ENCODE measurements around the gene SELPLG.

GRCh38 chr12:108645686-108646599 lies 12.2 kb upstream of the SELPLG start:
- no peak for TF ChIP-seq POLR2A (IDR thresholded peaks at IDR 0.05)
- TF ChIP-seq, protein P1, sequence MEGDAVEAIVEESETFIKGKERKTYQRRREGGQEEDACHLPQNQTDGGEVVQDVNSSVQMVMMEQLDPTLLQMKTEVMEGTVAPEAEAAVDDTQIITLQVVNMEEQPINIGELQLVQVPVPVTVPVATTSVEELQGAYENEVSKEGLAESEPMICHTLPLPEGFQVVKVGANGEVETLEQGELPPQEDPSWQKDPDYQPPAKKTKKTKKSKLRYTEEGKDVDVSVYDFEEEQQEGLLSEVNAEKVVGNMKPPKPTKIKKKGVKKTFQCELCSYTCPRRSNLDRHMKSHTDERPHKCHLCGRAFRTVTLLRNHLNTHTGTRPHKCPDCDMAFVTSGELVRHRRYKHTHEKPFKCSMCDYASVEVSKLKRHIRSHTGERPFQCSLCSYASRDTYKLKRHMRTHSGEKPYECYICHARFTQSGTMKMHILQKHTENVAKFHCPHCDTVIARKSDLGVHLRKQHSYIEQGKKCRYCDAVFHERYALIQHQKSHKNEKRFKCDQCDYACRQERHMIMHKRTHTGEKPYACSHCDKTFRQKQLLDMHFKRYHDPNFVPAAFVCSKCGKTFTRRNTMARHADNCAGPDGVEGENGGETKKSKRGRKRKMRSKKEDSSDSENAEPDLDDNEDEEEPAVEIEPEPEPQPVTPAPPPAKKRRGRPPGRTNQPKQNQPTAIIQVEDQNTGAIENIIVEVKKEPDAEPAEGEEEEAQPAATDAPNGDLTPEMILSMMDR (IDR thresholded peaks at IDR 0.05), result no peak

All from gastroesophageal sphincter (tissue), 3 donors.